ENCODE data around the gene XPO1.
A peak's percentile ranks its signal among the peaks of the same experiment; 100 is the strongest.
"Not testable (repeated sequence)": the region's sequence is repeated elsewhere in the genome, so short reads cannot be mapped to it uniquely, and the experiment has no call there.

Gene XPO1

GRCh38 chr2:61538200-61538919, at the start of gene XPO1:
XPO1 (minus strand) TSS chr2:61538356; CDS start chr2:61533897, 4,459 bp downstream.
- DNase-seq: peak; percentile 99 to 100

GRCh38 chr2:61586928-61587327, 48.8 kb upstream of the XPO1 start:
- not testable (repeated sequence) for DNase-seq

- DNase-seq: no peak
Measured at GRCh38 chr2:61585383-61585782, 47.2 kb upstream of the XPO1 start.

GRCh38 chr2:61584368-61584767, 46.2 kb upstream of the XPO1 start:
- not testable (repeated sequence) for DNase-seq

GRCh38 chr2:61582165-61582564, 44.0 kb upstream of the XPO1 start:
- no peak for DNase-seq

- no peak for DNase-seq
Measured at GRCh38 chr2:61581716-61582115, 43.6 kb upstream of the XPO1 start.

- DNase-seq: no peak
Measured at GRCh38 chr2:61575447-61575859, 37.3 kb upstream of the XPO1 start.

GRCh38 chr2:61566566-61566965, 28.4 kb upstream of the XPO1 start:
- no peak for DNase-seq

- DNase-seq: no peak
Measured at GRCh38 chr2:61562615-61563014, 24.5 kb upstream of the XPO1 start.

GRCh38 chr2:61558160-61558559, 20.0 kb upstream of the XPO1 start:
- no peak for DNase-seq

- no peak for DNase-seq
Measured at GRCh38 chr2:61557381-61557780, 19.2 kb upstream of the XPO1 start.

GRCh38 chr2:61554604-61555003, 16.4 kb upstream of the XPO1 start:
- no peak for DNase-seq

- DNase-seq: no peak
Measured at GRCh38 chr2:61550375-61551209, 12.4 kb upstream of the XPO1 start.

- no peak for DNase-seq
Measured at GRCh38 chr2:61549546-61549945, 11.4 kb upstream of the XPO1 start.

- DNase-seq: no peak
Measured at GRCh38 chr2:61543062-61543461, 4.9 kb upstream of the XPO1 start.

- DNase-seq: not testable (repeated sequence)
Measured at GRCh38 chr2:61540167-61540566, 2.0 kb upstream of the XPO1 start.

GRCh38 chr2:61538920-61539520, 864 bp upstream of the XPO1 start:
- DNase-seq: peak; percentile 12 to 54

- no peak for DNase-seq
Measured at GRCh38 chr2:61537950-61538199, 281 bp downstream of the XPO1 start.

GRCh38 chr2:61537277-61537949, 743 bp downstream of the XPO1 start:
- peak in 1 of 2 experiments; percentile 51 for DNase-seq

- DNase-seq: peak; percentile 78 to 81
Measured at GRCh38 chr2:61536572-61537276, 1.4 kb downstream of the XPO1 start.

- no peak for DNase-seq
Measured at GRCh38 chr2:61536180-61536571, 2.0 kb downstream of the XPO1 start.

GRCh38 chr2:61535449-61535848, 2.7 kb downstream of the XPO1 start:
- no peak for DNase-seq

- no peak for DNase-seq
Measured at GRCh38 chr2:61534926-61535325, 3.2 kb downstream of the XPO1 start.
